H1 (cell line): Measurements from ENCODE around the gene PMS1. TPM values are rescaled to one million over a fixed set of nuclear protein-coding genes. Genes with fewer than 3 reads are reported as not detected.

Experiments used
- ATF3 ChIP-seq: IDR thresholded peaks from 2 replicates; pipeline ENCODE4 v1.6.1; 2011; ENCODE audit warnings: low read depth, mild to moderate bottlenecking, low read length; ENCODE audit not compliant: insufficient read depth
- CHD2 ChIP-seq: IDR thresholded peaks from 2 replicates; pipeline ENCODE4 v1.6.1; 2012; ENCODE audit warnings: low read length, improper control_type of control experiment
- CREB1 ChIP-seq: IDR thresholded peaks from 2 replicates; pipeline ENCODE4 v1.6.1; 2012; ENCODE audit warnings: inconsistent platforms
- EGR1 ChIP-seq: IDR thresholded peaks from 2 replicates; pipeline ENCODE4 v1.6.1; 2011; ENCODE audit warnings: low read depth, low read length, borderline replicate concordance
- EP300 ChIP-seq, 2 experiments: IDR thresholded peaks; 1 replicate in 1 of 2; 2 replicates in 1 of 2; pipeline ENCODE4 v1.6.1; 2011 to 2012; ENCODE audit warnings: low read depth in 2 of 2, low read length in 2 of 2, mild to moderate bottlenecking in 2 of 2, borderline replicate concordance in 1 of 2, inconsistent platforms in 1 of 2, moderate library complexity in 1 of 2
- FOSL1 ChIP-seq: IDR thresholded peaks from 2 replicates; pipeline ENCODE4 v1.6.1; 2011; ENCODE audit warnings: mild to moderate bottlenecking, low read depth, low read length, moderate library complexity; ENCODE audit not compliant: insufficient read depth
- GABPA ChIP-seq: IDR thresholded peaks from 2 replicates; pipeline ENCODE4 v1.6.1; 2011; ENCODE audit warnings: mild to moderate bottlenecking, low read length, moderate library complexity, borderline replicate concordance; ENCODE audit not compliant: insufficient read depth
- GTF2F1 ChIP-seq: IDR thresholded peaks from 2 replicates; pipeline ENCODE4 v1.6.1; 2012; ENCODE audit warnings: low read depth, low read length, improper control_type of control experiment, borderline replicate concordance
- HDAC2 ChIP-seq, 2 experiments: fragments of 300-600 bp in 1 of 2; sonication (generic) in 1 of 2; IDR thresholded peaks; 2 replicates each; pipeline ENCODE4 v1.6.1; 2011 to 2012; ENCODE audit warnings: low read depth in 2 of 2, low read length in 2 of 2, mild to moderate bottlenecking in 2 of 2, moderate library complexity in 2 of 2, borderline replicate concordance in 1 of 2, inconsistent platforms in 1 of 2
- JUN ChIP-seq: IDR thresholded peaks from 2 replicates; pipeline ENCODE4 v1.6.1; 2011; ENCODE audit warnings: low read depth, mild to moderate bottlenecking, improper control_type of control experiment, low read length
- JUND ChIP-seq: IDR thresholded peaks from 2 replicates; pipeline ENCODE4 v1.6.1; 2011; ENCODE audit warnings: mild to moderate bottlenecking, improper control_type of control experiment, low read length
- KDM1A ChIP-seq: fragments of 200-600, 300-600 bp; sonication (generic); IDR thresholded peaks from 2 replicates; pipeline ENCODE4 v1.7.1; 2016; ENCODE audit warnings: mild to moderate bottlenecking, low read length, borderline replicate concordance
- NRF1 ChIP-seq: IDR thresholded peaks from 2 replicates; pipeline ENCODE4 v1.6.1; 2011; ENCODE audit warnings: mild to moderate bottlenecking, low read depth, low read length, improper control_type of control experiment
- POLR2A ChIP-seq, 2 experiments: IDR thresholded peaks; 1 replicate in 1 of 2; 2 replicates in 1 of 2; pipeline ENCODE4 v1.6.1; 2011; ENCODE audit warnings: low read depth in 2 of 2, low read length in 2 of 2, mild to moderate bottlenecking in 2 of 2; ENCODE audit errors: control extremely low read depth in 1 of 2
- RAD21 ChIP-seq, 2 experiments: IDR thresholded peaks in 1 of 2; conservative IDR thresholded peaks in 1 of 2; 2 replicates each; pipeline ENCODE4 v1.6.1; 2011; ENCODE audit warnings: low read depth in 2 of 2, low read length in 2 of 2, improper control_type of control experiment in 1 of 2, inconsistent platforms in 1 of 2, mild to moderate bottlenecking in 1 of 2, moderate library complexity in 1 of 2
- RFX5 ChIP-seq: IDR thresholded peaks from 2 replicates; pipeline ENCODE4 v1.6.1; 2011; ENCODE audit warnings: low read depth, low read length, improper control_type of control experiment, borderline replicate concordance
- RXRA ChIP-seq: IDR thresholded peaks from 2 replicates; pipeline ENCODE4 v1.6.1; 2011; ENCODE audit warnings: low read depth, mild to moderate bottlenecking, low read length, moderate library complexity; ENCODE audit not compliant: insufficient read depth
- SIX5 ChIP-seq: IDR thresholded peaks from 2 replicates; pipeline ENCODE4 v1.6.1; 2011; ENCODE audit warnings: mild to moderate bottlenecking, low read depth, low read length
- SP4 ChIP-seq: IDR thresholded peaks from 2 replicates; pipeline ENCODE4 v1.6.1; 2012; ENCODE audit warnings: low read length, inconsistent platforms
- TAF1 ChIP-seq: IDR thresholded peaks from 2 replicates; pipeline ENCODE4 v1.6.1; 2011; ENCODE audit warnings: mild to moderate bottlenecking, low read depth, low read length
- TEAD4 ChIP-seq: IDR thresholded peaks from 2 replicates; pipeline ENCODE4 v1.6.1; 2012; ENCODE audit warnings: low read depth, low read length, inconsistent platforms, mixed read lengths
- USF2 ChIP-seq: IDR thresholded peaks from 2 replicates; pipeline ENCODE4 v1.6.1; 2011; ENCODE audit warnings: low read length, improper control_type of control experiment
- ZNF274 ChIP-seq: IDR thresholded peaks from 2 replicates; pipeline ENCODE4 v1.7.0; 2012; ENCODE audit warnings: low read length, borderline replicate concordance; ENCODE audit errors: extremely low read depth
- polyA plus RNA-seq, 7 experiments: library from polyadenylated mRNA; depleted of rRNA in 3 of 7; stranded (reverse) in 5 of 7; unstranded in 2 of 7; fragments of >200 nt in 5 of 7; fragments of 200-250 nt in 2 of 7; gene quantifications; 1 replicate in 5 of 7; 2 replicates in 1 of 7; 4 replicates in 1 of 7; pipeline versions ENCODE4 v1.2.1 to v1.2.3, GENCODE V29; 2011 to 2013; ENCODE audit warnings: missing spikeins in 2 of 7, mixed read lengths in 2 of 7
- total RNA-seq: library from RNA; stranded (reverse); fragmentation: NEBNext Ultra II Directional; extraction: Animal tissue kit (Norgen Biotek cat#: 25700); gene quantifications from 2 replicates; pipeline ENCODE4 v1.2.1, GENCODE V29; 2021

The PMS1 gene
- total and polyA plus RNA-seq, 2 of the 8 experiments (the other 6 are each of a cell fraction or from before 2014, with no cell fraction given) = 13.1 to 59.7 TPM

GRCh38 chr2:189762551-189763298 is 21.5 kb upstream of the PMS1 start, which contains the start of gene OSGEPL1 (continued):
- TF ChIP-seq FOSL1 (no peak), POLR2A (IDR thresholded peaks at IDR 0.05; ENCODE audit: control extremely low read depth in 1 of 2, low read depth in 2 of 2, low read length in 2 of 2) (peak; percentile 49 to 95), TEAD4 (no peak), JUND (peak; percentile 81), RXRA (no peak), EGR1 (no peak), ZNF274 (no peak), SP4 (no peak; the same call in 1 of the 2 replicates), ATF3 (0 out of 2 replicates have a peak, but pooled peaks have one; percentile 44), EP300 (IDR thresholded peaks at IDR 0.05; ENCODE audit: borderline replicate concordance in 1 of 2, low read depth in 2 of 2, low read length in 2 of 2) (no peak), SIX5 (no peak), USF2 (peak; percentile 80), RAD21 (IDR thresholded peaks at IDR 0.05 in 1 of 2, conservative IDR thresholded peaks at IDR 0.05 in 1 of 2; ENCODE audit: low read depth in 2 of 2, low read length in 2 of 2) (peak in 1 of 2 experiments; percentile 9; a peak in 1 of 4 replicates), HDAC2 (IDR thresholded peaks at IDR 0.05; ENCODE audit: borderline replicate concordance in 1 of 2, low read depth in 2 of 2, low read length in 2 of 2) (no peak), TAF1 (peak; percentile 82), RFX5 (no peak), GTF2F1 (no peak), CREB1 (peak; percentile 93), CHD2 (no peak), GABPA (peak; percentile 89; the same call in 1 of the 2 replicates), NRF1 (0 out of 2 replicates have a peak, but pooled peaks have one; percentile 11), JUN (no peak), KDM1A (no peak)
